GM18517 (cell line): Measurements from ENCODE around the gene SHC4.
"Not testable (repeated sequence)": the region's sequence is repeated elsewhere in the genome, so short reads cannot be mapped to it uniquely, and the experiment has no call there.

Source experiments
- ATAC-seq: cut with Tn5 transposase; IDR thresholded peaks from one replicate; pipeline ENCODE4 v1.9.1; 2021; ENCODE audit warnings: mild to moderate bottlenecking, moderate library complexity; ENCODE audit not compliant: unreplicated experiment

The SHC4 gene

GRCh38 chr15:48963524-48964113, at the start of gene SHC4:
Gene SHC4 (minus strand): TSS chr15:48963919. CDS start chr15:48963015, 904 bp downstream.
- ATAC-seq = peak; percentile 56

- no peak for ATAC-seq
Measured at GRCh38 chr15:48999314-48999713, 35.6 kb upstream of the SHC4 start.

- no peak for ATAC-seq
Measured at GRCh38 chr15:48996276-48996675, 32.6 kb upstream of the SHC4 start.

GRCh38 chr15:48993380-48993779, 29.7 kb upstream of the SHC4 start:
- no peak for ATAC-seq

- ATAC-seq = peak; percentile 82
Measured at GRCh38 chr15:48992545-48992944, 28.8 kb upstream of the SHC4 start.

- no peak for ATAC-seq
Measured at GRCh38 chr15:48992096-48992495, 28.4 kb upstream of the SHC4 start.

- no peak for ATAC-seq
Measured at GRCh38 chr15:48989170-48989569, 25.5 kb upstream of the SHC4 start.

GRCh38 chr15:48987142-48987541, 23.4 kb upstream of the SHC4 start:
- ATAC-seq = no peak

GRCh38 chr15:48986240-48986639, 22.5 kb upstream of the SHC4 start:
- no peak for ATAC-seq

- ATAC-seq = no peak
Measured at GRCh38 chr15:48985516-48985915, 21.8 kb upstream of the SHC4 start.

- no peak for ATAC-seq
Measured at GRCh38 chr15:48984811-48985352, 21.2 kb upstream of the SHC4 start.

GRCh38 chr15:48984021-48984710, 20.4 kb upstream of the SHC4 start:
- ATAC-seq = no peak

GRCh38 chr15:48983300-48983699, 19.6 kb upstream of the SHC4 start:
- ATAC-seq = no peak

GRCh38 chr15:48981941-48982340, 18.2 kb upstream of the SHC4 start:
- ATAC-seq = no peak

- ATAC-seq = no peak
Measured at GRCh38 chr15:48978638-48979037, 14.9 kb upstream of the SHC4 start.

- ATAC-seq = no peak
Measured at GRCh38 chr15:48976444-48977088, 12.8 kb upstream of the SHC4 start.

- ATAC-seq = peak; percentile 89
Measured at GRCh38 chr15:48975472-48976419, 12.0 kb upstream of the SHC4 start.

GRCh38 chr15:48974882-48975281, 11.2 kb upstream of the SHC4 start:
- no peak for ATAC-seq

- ATAC-seq = no peak
Measured at GRCh38 chr15:48972750-48973503, 9.2 kb upstream of the SHC4 start.

GRCh38 chr15:48970926-48971325, 7.2 kb upstream of the SHC4 start:
- not testable (repeated sequence) for ATAC-seq
